ENCODE results near the gene PIGU. TPM values are rescaled to one million over a fixed set of nuclear protein-coding genes. Genes with fewer than 3 reads are reported as not detected.

The PIGU gene
- total RNA-seq, 1 experiment from 2014 or later, result 50.5 TPM

DNA sequence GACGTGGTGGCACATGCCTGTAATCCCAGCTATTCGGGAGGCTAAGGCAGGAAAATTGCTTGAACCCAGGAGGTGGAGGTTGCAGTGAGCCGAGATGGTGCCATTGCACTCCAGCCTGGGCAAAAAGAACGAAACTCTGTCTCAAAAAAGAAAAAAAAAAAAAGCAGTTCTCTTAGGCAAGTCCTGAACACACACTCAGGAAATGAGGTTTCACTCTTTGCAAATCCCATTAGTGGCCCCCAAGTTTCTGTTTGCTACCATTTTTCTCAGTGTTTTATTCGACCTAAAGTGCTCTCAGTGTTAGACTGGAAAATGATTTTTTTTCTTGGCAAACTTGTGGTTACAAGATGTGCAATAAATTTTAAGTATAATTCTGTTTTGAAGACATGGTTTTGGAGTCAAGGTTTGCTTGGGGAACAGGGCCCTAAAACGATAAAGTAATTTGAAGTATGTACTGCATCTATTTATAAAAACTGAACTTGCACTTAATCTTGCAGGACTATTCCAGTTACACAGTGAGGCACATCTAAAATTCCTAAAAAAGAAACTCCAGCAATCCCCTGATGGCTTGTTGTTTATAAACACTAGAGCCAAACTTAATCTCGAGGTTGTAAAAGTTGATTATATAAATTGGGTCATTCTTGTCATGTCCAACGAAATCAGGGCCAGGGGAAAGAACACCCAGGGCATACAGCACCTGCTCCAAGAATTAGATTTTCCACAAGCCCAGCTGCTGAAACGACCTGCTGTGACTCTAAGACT, 75.8 kb downstream of the PIGU start:
- no peaks in the 10 kb centered on the region for H3K9me3 ChIP-seq (replicated peaks)
- no peak overlapping the region for H3K4me3 ChIP-seq
- no peak overlapping the region for H3K27ac ChIP-seq
- H3K27me3 ChIP-seq, result no peaks in the 10 kb centered on the region
- H3K36me3 ChIP-seq, result peaks cover 5% of the 10 kb centered on the region
- peak in 1 of 2 experiments; percentile 26 for DNase-seq
- no peaks in the 10 kb centered on the region for H3K4me1 ChIP-seq

DNA sequence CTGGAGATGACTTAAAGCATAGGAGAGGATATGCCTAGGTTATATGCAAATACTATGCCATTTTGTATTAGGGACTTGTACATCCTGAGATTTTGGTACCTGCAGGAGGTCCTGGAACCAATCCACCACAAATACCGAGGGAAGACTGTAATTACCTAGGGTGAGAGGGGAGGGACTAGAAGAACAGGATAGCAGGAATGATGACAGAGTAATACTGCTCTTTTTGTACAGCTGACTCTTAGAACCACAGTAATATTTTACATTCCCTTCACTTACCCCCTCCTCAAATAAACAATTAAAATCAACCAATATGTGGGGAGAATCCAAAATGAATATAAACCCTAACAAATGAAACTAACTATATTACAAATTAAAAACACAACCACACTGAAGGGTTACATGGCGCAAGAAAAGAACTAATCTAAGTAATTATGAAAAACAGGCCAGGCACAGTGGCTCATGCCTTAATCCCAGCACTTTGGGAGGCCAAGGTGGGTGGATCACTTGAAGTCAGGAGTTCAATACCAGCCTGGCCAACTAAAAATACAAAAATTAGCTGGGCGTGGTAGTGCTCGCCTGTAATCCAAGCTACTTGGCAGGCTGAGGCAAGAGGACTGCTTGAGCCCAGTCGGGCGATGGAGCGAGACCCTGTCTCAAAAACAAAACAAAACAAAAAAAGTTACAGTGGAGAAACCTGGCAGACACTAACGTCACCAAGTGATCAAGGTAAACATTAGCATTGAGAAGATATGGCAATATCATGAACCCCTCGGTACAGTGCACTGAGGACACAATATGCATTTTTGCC, 81.3 kb downstream of the PIGU start:
- no peaks in the 10 kb centered on the region for H3K36me3 ChIP-seq
- DNase-seq, result no peak
- no peaks in the 10 kb centered on the region for H3K4me1 ChIP-seq
- H3K4me3 ChIP-seq, result no peak overlapping the region
- no peaks in the 10 kb centered on the region for H3K9me3 ChIP-seq (replicated peaks)
- H3K27ac ChIP-seq, result no peak overlapping the region
- no peaks in the 10 kb centered on the region for H3K27me3 ChIP-seq

DNA sequence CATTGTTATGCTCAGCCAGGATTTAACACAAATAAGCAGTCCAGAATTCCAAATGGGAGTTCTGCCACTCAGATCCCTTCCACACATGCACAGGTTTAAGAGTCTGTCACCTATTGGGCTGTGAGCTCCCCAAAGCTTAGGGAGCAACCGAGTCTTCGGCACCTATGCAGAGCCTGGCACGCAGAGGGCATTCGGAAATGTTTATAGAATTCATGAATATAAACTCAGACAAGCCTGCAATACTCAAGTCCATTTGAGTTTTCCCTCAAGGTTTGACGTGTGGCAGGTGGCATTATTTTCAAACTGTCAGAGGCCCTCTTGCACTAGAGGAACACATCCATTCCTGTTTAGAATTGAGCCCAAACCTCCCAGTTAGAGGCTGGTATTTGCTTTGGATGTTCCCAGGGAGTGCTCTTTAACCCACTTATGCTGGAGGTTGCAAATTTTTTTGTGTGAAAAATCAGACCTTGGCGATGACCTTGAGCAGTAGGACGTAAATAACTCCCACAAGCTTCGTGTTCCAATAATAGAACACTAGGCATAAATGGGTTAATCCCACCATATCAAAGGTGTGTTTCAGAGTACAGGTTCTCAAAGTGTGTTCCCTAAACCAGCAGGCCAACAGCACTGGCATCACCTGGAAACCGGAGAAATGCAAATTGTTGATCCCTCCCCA, 90.3 kb downstream of the PIGU start:
- Histone ChIP-seq H3K36me3 (peaks cover 10% of the 10 kb centered on the region), H3K27ac (no peak overlapping the region), H3K4me1 (no peaks in the 10 kb centered on the region), H3K9me3 (replicated peaks) (no peaks in the 10 kb centered on the region), H3K4me3 (no peak overlapping the region), H3K27me3 (no peaks in the 10 kb centered on the region)
- no peak for DNase-seq

DNA sequence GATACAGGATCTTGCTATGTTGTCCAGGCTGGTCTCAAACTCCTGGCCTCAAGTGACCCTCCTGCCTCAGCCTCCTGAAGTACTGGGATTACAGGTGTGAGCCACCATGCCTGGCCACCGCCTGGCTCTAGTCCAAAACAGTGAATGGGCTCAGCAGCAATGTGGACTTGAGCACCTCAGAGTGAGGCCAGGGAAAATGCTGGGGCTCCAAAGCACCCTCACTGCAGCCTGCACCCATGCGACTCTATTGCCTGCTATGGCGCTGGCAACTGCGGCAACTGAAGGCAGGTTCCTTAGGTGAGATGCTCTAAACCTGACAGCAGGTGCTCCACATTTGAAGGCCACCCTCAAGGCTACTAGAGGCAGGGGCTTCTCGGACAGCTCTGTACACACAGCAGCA, 91.9 kb downstream of the PIGU start:
- no peak for DNase-seq
- H3K27me3 ChIP-seq, result no peaks in the 10 kb centered on the region
- H3K4me3 ChIP-seq, result no peak overlapping the region
- no peaks in the 10 kb centered on the region for H3K9me3 ChIP-seq (replicated peaks)
- H3K27ac ChIP-seq, result no peak overlapping the region
- no peaks in the 10 kb centered on the region for H3K4me1 ChIP-seq
- peaks cover 10% of the 10 kb centered on the region for H3K36me3 ChIP-seq

DNA sequence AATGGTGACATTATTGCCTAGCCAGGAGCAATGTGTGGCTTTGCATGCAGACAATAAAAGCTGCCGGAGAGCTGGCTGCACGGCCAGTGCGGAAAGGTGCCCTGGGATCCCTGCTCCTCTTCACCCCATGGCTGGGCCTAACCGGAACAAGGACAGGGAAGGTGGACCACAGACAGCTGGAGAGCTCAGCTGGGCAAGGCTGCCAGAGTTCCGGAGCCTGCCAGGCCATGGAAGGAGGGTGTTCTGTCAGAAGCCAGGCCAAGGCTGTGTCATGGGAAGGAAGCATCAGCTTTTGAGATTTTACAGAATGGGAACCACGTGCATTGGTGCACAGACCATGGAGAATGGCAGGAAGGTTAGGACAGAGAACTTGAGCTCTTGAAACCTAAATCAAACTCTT, 93.3 kb downstream of the PIGU start:
- H3K36me3 ChIP-seq, result peaks cover 10% of the 10 kb centered on the region
- DNase-seq, result no peak

DNA sequence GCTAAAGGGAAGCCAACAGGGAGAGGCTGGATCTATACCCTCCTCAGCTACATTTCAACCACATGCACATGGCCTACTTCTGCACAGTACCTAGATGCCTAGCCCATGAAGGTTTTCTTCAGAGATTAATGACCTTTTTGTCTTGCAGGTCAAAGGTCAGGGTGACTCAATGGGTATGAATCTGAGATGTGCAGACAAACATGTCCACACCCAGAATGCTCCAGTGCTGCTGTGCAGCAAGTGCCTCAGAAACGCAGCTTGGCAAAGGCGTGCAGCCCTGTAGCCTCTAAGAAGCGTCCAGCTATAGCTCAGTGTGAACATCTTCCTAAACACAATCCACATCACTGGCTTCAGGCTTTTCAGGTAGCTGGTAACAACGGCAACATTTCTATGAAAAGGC, 94.0 kb downstream of the PIGU start:
- no peak overlapping the region for H3K4me3 ChIP-seq
- H3K27me3 ChIP-seq, result no peaks in the 10 kb centered on the region
- no peak for DNase-seq
- no peaks in the 10 kb centered on the region for H3K4me1 ChIP-seq
- H3K27ac ChIP-seq, result no peak overlapping the region
- no peaks in the 10 kb centered on the region for H3K9me3 ChIP-seq (replicated peaks)
- H3K36me3 ChIP-seq, result peaks cover 10% of the 10 kb centered on the region

More for the DNA sequence above, 93.3 kb downstream of the PIGU start:
- Histone ChIP-seq H3K27ac (no peak overlapping the region), H3K4me3 (no peak overlapping the region), H3K27me3 (no peaks in the 10 kb centered on the region), H3K4me1 (no peaks in the 10 kb centered on the region), H3K9me3 (replicated peaks) (no peaks in the 10 kb centered on the region)

DNA sequence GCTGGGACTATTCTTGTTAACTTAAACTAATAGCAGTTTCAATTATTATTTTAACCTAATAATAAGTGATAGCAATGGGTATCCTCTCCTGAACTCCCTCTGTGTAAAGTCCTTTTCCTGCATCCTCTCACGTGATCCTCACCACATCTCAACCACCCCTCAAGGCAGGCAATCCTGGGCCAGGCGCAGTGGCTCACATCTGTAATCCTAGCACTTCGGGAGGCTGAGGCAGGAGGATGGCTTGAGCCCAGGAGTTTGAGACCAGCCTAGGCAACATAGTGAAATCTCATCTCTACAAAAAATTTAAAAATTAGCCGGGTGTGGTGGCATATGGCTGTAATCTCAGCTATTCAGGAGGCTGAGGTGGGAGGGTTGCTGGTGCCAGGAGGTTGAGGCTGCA, 94.7 kb downstream of the PIGU start:
- Histone ChIP-seq H3K4me3 (no peak overlapping the region), H3K27ac (no peak overlapping the region), H3K36me3 (peaks cover 4% of the 10 kb centered on the region), H3K9me3 (replicated peaks) (no peaks in the 10 kb centered on the region), H3K4me1 (no peaks in the 10 kb centered on the region), H3K27me3 (no peaks in the 10 kb centered on the region)
- DNase-seq, result no peak

DNA sequence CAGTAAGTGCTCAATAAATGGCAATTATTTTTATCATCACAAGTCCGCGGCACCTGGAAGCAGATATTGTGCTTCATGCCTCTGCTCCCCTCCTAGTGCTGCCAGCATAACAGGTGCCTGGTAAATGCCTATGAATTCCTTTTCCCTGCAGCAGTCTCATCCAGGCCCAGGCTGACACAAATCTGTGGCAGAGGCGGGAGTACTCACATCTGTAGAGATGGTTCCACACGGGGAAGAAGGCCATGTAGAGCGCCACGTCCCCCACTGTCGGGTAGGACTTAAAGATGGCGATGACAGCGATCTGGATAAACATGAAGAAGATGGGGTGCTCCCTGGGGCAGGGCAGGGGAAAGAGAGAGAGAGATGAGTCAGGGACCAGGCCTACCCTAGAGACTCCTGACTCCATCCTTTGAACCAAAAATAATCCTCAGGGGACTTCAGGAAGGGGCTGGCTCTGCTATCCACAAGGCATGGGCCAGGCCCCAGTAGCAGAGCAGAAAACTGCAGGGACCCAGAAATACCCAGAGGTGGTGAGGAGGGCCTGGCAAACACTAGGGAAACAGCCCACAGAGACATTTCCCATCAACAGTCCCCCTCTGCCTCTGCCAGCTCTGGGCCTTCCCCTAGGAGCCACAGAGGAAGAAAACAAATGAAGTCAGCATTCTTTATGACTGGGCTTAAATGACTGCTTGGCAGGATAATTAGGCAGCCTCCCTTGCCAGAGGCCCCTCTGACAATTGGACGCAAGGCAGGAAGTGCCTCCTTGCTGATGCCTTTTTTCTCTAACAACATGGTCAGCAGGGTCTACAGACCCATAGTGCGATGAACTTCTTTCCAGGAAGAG, 95.3 kb downstream of the PIGU start:
- DNase-seq, result no peak
- no peaks in the 10 kb centered on the region for H3K27me3 ChIP-seq
- H3K9me3 ChIP-seq (replicated peaks), result no peaks in the 10 kb centered on the region
- 0 out of 2 replicates have a peak, but pooled peaks cover 2% of the 10 kb centered on the region for H3K36me3 ChIP-seq
- H3K4me1 ChIP-seq, result no peaks in the 10 kb centered on the region
- no peak overlapping the region for H3K27ac ChIP-seq
- H3K4me3 ChIP-seq, result no peak overlapping the region

DNA sequence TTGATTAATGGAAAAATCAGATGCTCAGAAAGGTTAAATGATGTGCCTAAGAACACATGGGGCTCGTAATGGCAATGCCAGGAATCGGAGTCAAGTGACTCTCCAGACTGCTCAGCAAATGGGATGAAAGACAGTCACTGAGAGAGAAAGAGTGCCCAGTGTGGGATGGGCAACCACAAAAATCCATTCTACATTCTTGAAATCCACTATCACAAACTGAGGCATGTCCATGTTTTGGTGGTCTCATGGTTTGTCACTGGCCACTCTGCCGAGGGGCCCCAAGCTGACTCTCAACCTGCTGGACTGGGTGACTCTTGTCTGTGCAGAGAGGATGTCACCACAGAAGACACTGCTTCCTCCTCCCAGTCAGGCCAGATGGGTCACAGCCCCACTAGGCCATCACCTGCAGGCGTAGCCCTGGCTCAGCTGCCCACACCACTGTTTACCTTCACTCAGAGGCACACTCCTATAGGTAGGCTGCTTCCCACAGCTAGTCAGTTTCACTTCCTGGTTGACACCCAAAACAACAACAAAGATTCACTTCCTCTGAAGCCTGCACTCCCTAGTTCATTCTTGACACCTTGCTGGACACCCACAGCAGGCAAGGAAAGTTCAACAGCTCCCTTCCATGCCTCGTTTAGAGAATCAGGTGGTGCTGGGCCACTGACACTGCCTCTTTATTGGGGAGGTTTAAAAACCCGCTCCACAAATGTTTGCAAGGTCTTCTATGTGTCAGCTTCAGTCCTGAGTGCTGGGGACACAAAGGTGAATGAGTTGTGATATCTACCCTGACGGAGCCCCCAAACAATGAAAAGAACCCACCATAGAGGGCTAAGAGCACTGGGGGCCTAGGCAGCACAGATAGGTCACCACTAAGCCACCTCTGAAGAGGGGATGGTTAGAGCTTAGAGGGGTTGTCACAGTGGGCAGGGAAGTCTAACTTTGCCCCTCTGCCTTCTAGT, 96.6 kb downstream of the PIGU start:
- Histone ChIP-seq H3K27me3 (no peaks in the 10 kb centered on the region), H3K4me1 (no peaks in the 10 kb centered on the region), H3K36me3 (0 out of 2 replicates have a peak, but pooled peaks cover 2% of the 10 kb centered on the region), H3K4me3 (no peak overlapping the region), H3K9me3 (replicated peaks) (no peaks in the 10 kb centered on the region), H3K27ac (no peak overlapping the region)
- DNase-seq, result no peak

DNA sequence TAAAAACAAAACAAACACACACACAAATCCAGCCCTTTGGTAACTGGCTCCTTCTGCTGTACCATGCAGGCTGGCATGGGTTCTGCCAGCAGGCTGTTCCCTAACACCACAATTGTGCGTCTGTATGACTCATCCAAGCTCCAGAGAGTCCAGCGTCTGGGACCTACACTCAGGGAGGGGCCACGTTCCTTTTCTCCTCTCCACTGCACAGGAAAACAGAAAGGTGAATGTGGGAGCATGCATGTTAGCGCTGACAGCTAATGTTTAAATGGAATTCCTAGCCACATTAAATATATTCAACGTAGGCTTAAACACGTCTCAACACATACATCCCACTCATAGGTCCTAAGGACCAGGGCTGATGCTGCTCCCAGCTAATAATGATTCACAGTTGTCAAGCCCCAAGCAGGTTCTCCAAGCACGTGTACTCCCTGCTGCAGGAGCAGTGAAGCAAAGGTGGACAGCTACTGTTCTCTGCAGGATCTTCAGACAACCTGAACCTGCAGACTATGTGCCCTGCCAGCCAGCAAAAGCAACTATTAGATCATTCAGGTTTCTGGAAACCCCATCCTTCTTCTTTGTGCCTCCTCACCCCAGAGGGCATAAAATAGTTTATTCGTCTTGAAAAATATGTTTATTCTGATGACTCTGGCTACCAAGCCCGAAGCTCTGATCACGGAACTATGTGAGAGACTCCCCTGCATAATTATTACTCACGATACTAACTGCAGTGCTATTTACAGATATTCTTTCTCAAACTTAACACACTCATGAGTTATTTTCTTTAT, 97.5 kb downstream of the PIGU start:
- Histone ChIP-seq H3K27ac (no peak overlapping the region), H3K27me3 (no peaks in the 10 kb centered on the region), H3K36me3 (0 out of 2 replicates have a peak, but pooled peaks cover 2% of the 10 kb centered on the region), H3K4me1 (no peaks in the 10 kb centered on the region), H3K4me3 (no peak overlapping the region), H3K9me3 (replicated peaks) (no peaks in the 10 kb centered on the region)
- DNase-seq, result peak; percentile 51 to 66

DNA sequence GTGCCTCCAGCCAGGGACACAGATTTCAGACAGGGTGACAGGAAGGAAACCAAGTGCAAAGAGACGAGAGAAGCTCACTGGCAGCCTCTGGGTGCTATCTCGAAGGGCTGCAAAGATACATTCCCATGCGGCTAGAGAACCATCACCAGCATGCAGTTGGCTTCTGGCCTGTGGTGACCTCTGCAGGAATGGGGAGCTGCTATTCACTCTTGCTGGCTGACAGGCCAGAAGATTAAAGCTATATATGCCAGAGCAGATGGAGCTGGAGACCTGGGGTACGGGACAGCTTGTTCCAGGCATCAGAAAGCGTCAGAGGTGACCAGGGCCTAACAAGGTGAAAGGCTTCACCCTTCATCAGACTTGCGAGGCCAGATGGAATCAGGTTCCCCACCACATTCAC, 98.4 kb downstream of the PIGU start:
- Histone ChIP-seq H3K27me3 (no peaks in the 10 kb centered on the region), H3K9me3 (replicated peaks) (no peaks in the 10 kb centered on the region), H3K27ac (no peak overlapping the region), H3K36me3 (no peaks in the 10 kb centered on the region), H3K4me1 (no peaks in the 10 kb centered on the region), H3K4me3 (no peak overlapping the region)
- no peak for DNase-seq

DNA sequence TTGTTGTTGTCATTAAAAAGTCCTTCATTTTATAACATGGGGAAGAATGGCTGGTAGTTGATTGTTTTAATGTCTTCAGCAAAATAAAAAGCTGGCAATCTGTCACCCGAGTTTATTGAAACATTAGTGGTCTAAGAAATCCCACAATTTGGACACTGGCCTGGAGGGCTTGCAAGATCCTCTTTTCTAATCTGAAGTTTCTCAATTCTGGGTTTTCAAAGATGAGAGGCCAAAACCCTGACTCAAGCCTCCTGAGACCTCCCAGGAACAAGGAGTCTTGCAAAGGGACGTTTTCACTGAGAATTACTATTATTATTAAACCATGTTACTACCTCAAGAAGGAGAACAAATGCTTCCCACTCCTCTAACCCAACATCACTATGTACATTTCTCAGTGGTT, 98.9 kb downstream of the PIGU start:
- Histone ChIP-seq H3K27ac (no peak overlapping the region), H3K9me3 (replicated peaks) (no peaks in the 10 kb centered on the region), H3K36me3 (no peaks in the 10 kb centered on the region), H3K4me3 (no peak overlapping the region), H3K27me3 (no peaks in the 10 kb centered on the region), H3K4me1 (no peaks in the 10 kb centered on the region)
- DNase-seq, result no peak

DNA sequence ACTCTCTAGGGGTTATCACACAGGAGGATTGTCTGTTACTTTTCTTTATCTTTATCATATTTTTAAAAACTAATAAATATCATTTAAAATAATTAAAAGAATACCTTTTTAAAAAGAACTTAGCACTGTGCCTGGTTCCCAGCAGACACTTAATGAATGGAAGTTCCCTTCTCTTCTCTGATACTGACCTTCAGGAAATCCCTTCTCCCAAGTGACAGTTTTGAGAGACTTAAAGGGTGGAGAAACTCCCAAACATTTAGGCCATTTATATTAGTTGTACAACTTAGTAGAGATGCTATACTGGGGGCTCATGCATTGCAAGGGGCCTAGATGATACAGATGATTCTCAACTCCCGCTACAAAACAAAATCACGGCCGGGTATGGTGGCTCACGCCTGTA, 99.8 kb downstream of the PIGU start:
- no peaks in the 10 kb centered on the region for H3K9me3 ChIP-seq (replicated peaks)
- H3K4me1 ChIP-seq, result no peaks in the 10 kb centered on the region
- no peaks in the 10 kb centered on the region for H3K27me3 ChIP-seq
- no peak overlapping the region for H3K4me3 ChIP-seq
- no peaks in the 10 kb centered on the region for H3K36me3 ChIP-seq
- no peak for DNase-seq
- no peak overlapping the region for H3K27ac ChIP-seq
